Posterior cingulate gyrus (tissue), 11 donors: ENCODE results near the gene EIF6.

Experiments
- DNase-seq, 10 donors: peaks; one replicate each; pipeline versions ENCODE4 v3.0.0 to v3.0.0-alpha.2; 2020 to 2021; ENCODE audit warnings: mixed read lengths in 3 of 10
- intact Hi-C: fragments of 100-400 bp; cut with DNase I; formaldehyde crosslinking; loops from one replicate; pipeline ENCODE4 v1.15.1; 2023

The EIF6 gene

DNA sequence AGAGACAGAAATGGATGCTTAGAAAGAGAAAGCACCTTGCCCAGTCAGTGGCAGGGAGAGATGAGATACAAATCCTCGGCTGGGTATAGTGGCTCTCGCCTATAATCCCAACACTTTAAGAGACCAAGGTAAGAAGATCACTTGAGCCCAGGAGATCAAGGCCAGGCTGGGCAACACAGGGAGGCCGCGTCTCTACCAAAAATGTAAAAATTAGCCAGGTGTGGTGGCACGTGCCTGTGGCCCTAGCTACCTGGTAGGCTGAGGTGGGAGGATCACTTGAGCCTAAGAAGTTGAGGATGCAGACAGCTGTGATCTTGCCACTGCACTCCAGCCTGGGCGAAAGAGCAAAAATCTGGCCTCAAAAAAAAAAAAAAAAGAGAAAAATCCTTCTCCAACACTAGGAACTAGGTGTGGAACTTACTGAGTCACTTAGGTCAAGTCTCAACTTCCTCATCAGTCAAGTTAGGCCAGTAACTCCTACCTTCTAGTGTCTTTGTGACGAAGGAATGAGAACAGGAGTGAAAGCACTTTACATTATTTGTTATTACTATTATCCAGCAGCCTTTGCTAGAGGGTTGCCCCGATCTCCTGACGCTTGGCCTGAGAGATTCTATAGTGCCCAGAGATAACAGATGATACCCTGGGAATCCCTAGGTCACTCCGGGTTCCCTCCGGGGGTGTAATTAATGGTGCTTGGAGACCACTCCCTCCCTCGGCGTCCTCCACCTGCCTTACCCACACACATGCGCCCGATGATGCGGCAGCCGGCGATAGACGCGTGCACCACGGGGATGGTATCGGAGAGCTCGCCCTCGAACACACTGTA is 918 bp downstream of the EIF6 start:
- intact Hi-C loops: no loop called here
- DNase-seq: no peak

DNA sequence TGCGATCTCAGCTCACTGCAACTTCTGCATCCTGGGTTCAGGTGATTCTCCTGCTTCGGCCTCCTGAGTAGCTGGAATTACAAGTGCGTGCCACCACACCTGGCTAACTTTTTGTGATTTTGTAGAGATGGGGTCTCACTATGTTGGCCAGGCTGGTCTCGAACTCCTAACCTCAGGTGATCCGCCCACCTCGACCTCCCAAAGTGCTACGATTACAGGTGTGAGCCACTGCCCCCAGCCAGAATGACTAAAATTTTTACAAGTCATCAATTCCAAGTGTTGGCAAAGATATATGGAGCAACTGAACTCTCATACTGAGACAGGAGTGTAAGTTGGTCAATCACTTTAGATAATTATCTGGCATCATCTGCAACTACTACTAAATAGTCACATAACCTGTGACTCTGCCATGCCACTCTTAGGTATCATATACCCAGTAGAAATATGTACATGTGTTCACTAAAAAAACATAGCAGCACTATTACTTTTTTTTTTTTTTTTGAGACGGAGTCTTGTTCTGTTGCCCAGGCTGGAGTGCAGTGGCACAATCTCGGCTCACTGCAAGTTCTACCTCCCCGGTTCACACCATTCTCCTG is 3.0 kb downstream of the EIF6 start:
- intact Hi-C loops: no loop called here
- DNase-seq: peak in 1 of 10 donors; percentile 12

DNA sequence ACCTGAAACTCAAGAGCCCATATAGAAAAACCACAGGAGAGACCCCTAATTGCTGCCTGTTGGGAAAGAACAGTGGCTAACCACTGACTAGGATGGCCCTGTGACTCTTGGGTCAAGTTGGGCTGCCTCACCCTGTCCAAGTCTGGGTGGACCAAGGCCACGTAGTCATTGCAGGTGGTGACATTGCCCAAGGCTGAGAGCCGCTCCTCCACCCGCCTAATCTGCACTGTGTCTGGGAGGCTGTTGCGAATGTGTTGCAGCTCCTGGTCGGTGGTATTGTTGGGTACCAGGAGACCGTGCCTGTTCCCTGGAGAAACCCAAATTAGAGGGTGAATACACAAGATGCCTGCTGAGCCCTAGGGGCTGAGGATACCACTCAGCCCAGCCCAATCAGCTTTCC is 4.0 kb downstream of the EIF6 start:
- no peak for DNase-seq
- intact Hi-C loops: no loop called here

DNA sequence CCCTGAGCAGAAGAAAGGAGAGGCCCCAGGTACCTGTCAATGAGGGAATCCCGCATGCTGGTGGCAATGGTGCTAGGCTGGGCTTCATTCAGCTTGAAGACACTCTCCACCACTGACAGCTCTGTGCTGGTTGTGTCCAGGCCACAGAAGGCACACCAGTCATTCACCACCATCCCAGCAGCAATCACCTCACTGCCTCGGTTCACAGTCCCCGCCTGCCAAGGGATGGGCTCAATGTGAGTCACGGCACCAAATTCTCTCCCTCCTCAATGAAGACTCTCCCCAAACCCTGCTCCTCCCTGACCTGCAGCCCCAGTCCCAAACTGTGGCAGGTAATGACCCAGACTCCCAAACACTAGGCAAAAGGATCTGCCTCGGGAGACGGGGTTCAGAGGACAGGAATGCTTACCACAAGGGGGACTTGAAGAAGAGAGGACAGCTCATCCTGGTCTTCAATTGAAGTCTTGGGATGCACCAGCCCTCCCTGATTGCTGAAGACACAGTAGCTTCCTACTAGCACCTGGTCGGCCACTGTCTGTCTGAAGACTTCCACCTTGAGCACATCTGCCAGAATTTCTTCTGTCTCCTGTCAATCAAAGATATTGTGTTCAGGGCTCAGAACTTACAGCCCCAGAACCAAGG is 4.9 kb downstream of the EIF6 start:
- intact Hi-C loops: loop anchor here (5.0 to 10.0 kb wide), 2 partner anchors 132 to 445 kb away; partner anchors contain the start of gene EDEM2
- peak in 1 of 10 donors; percentile 7 for DNase-seq

DNA sequence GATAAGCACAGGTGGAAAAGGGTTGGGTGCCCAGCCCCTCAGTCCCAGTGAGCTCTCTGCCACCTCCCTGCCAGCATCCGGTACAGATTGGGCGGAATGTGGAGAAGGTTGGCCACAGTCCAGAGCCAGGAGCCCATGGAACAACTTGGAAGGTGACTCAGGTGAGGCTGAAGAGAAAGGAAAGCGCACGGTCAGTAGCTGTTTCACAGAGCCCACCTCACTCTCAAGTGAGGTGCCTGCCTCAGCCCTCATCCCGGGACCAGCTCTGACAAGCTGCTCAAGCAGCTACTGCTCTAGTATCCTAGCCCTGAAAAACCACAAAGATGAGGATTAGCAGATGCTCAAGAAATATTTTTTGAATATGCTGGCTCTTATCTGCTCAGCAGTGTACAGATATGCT is 5.5 kb downstream of the EIF6 start:
- intact Hi-C loops: loop anchor here (5.0 to 10.0 kb wide), 2 partner anchors 132 to 444 kb away; partner anchors contain the start of gene EDEM2
- no peak for DNase-seq

DNA sequence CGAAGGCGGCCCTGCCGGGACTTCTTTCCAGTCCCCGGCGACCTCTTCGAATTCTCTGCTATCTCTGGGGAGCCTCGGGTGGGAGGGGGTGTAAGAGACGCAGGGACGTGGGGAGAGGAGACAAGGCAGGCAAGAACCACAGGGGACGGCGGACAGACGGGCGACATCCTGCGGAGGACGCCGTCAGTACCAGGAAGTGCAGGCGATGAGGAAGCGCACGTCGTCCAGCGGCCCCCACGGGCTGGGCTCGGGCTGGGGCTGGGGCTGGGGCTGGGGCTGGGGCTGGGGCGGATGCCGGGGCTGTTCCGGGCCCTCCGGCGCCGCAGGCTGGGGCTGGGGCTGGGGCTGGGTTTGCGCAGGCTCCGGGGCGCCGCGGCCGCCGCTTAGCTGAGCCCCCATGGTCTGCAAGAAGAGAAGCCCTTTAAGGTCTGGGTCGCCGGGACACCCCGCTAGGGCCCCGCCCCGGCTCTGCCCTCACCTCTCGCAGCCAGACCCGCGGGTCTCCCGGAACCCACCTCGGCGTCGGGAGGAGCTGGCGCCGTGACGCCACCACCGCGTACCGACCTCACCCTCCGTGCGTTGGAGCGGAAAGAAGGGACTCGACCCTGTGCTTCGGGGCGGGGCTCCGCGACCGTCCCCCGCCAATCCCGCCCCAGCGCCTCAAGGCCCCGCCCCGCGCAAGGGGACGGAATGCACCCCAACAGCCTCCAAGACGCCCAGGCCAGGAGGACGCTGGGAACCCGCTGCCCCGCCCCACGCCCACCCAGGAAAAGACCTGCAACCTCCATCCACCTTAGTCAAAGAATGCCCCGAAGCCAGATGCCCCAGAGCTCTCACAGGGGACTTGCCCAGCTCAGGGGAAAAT is 6.8 kb downstream of the EIF6 start, which contains the start of gene MMP24OS:
TSS of gene MMP24OS (minus strand) at position 592 of the 865 bp plus-strand sequence. CDS start at position 399, 193 bp downstream.
- peak; percentile 67 to 98 (median 90) for DNase-seq
- intact Hi-C loops: loop anchor here (5.0 to 10.0 kb wide), 2 partner anchors 130 to 443 kb away; partner anchors contain the start of gene EDEM2

DNA sequence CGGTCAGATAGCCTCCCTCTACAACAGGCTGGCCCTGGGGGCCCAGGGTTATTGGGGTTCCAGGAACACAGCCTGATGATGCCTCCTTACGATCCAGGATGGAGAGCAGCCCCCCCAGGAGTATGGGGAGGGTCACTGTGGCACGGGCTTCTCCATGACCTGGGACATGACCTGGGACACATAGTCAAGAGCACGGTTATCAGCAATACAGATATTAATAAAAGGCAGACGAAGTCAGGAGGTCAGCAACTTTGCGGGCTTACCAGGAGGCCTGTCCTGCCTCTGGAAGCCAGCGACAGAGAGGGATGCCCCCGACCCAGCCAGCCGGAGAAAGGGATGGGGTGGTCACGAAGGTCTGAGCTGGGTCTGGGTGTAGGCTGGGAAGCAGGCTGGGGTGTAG is 7.4 kb downstream of the EIF6 start:
- DNase-seq: peak in 1 of 10 donors; percentile 43
- intact Hi-C loops: loop anchor here (5.0 to 10.0 kb wide), 2 partner anchors 130 to 442 kb away; partner anchors contain the start of gene EDEM2

DNA sequence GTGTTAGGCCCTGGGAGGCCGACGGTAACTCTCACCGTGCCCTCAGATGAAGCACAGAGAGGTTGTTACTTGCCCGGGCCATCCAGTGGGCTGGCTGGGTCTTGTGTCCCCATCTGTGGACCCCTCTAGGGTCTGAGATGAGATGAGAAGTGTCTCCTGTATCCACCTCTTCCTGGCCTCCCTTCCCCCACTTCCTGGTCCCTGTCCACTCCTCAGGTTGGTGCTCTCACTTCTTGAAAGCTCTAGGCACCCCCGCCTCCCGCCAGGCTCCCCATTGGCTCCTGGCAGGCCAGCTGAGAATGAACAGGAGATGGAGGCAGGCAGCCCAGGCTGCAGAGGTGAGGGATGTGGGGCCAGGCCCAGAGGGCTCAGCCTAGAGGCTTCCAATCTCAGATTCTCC is 8.2 kb downstream of the EIF6 start:
- intact Hi-C loops: loop anchor here (5.0 to 10.0 kb wide), 2 partner anchors 129 to 442 kb away; partner anchors contain the start of gene EDEM2
- DNase-seq: no peak

DNA sequence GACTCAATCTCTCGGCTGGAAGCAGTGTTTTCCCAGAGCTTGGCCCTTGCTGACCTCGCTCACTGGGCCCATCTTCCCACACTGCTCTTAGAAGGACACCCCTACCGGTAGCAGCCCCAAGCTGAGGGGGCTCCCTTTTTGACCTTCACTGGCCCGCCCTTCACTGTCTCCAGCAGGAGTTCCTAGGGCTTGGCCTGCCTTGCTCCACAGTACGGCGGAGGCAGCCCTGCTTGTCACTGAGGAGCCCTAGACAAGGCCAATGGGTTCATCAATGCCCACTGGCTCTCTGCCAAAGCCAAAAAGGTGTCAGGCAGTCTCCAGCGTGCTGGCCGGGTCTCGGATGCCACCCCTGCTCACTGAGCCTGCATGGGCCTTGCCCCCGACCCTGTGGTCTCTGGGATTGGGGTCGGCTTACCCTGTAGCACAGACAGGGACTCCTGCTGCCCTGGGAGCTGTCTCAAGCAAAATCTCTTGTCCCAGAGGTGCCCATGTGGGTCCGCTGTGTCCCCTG is 8.8 kb downstream of the EIF6 start:
- intact Hi-C loops: loop anchor here (5.0 to 10.0 kb wide), 2 partner anchors 128 to 441 kb away; partner anchors contain the start of gene EDEM2
- no peak for DNase-seq

DNA sequence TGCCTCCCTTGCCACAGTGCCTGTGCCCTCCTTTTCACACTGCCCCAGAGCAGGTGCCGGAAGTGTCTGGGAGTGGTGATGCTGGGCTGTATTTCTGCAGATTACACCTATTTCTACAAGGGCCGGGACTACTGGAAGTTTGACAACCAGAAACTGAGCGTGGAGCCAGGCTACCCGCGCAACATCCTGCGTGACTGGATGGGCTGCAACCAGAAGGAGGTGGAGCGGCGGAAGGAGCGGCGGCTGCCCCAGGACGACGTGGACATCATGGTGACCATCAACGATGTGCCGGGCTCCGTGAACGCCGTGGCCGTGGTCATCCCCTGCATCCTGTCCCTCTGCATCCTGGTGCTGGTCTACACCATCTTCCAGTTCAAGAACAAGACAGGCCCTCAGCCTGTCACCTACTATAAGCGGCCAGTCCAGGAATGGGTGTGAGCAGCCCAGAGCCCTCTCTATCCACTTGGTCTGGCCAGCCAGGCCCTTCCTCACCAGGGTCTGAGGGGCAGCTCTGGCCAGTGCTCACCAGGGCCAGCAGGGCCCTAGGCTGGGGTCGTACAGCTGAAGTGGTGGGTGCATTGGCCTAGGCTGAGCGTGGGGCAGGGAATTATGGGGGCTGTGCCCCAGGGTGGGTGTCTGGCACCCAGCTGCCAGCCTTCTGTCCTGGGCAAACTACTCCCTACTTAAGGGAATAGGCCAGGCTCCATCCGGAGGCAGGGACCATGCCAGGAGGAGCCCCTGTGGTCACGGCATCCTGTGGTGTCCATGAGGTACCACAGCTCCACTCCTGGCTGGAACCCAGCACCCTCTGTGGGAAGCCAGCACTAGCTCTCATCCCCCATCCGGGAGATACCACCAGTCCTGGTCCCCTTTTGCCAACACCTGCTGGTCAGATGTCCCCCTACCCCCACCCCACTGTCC is 10.1 kb downstream of the EIF6 start:
- no peak for DNase-seq
- intact Hi-C loops: loop anchor here (5.0 to 10.0 kb wide), 2 partner anchors 127 to 440 kb away; partner anchors contain the start of gene EDEM2

DNA sequence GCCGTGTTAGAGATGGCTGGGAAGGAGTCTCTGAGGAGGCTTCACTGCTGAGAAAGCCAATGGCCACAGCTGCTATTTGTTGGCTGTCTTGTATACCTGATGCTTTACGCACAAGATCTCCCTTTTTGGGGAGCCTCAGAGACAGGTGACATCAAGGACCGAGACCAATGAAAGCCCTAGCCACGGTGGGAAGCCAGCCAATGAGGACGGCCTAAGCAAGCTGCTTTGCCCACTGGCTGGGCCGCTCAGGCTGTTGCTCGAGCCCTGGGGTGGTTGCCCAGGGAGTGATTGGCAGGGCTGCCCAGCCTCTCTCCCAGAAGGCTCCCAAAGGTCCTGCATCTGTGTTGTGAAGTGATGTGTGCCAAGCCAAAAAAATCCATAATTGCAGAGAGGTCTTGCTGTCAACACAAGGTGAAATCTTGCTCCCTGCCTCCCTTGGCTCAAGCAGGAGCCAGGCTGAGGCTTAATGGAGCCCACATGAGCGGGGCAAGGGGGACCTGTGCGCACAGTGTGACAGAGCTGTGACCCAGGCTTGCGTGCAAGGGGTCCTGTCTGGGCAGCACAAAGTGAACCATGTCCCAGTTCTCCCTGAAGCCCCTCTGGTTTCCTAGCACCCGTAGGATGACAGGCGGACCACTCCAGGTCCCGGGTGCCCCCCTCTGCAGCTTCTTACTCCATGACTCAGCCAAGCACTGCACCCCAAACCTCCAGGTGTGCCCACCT is 11.0 kb downstream of the EIF6 start:
- DNase-seq: peak in 9 of 10 donors; percentile 29 to 96 (median 76)
- intact Hi-C loops: loop anchor here (10.0 kb wide), 1 partner anchor 439 kb away; no protein-coding TSS in a partner anchor

DNA sequence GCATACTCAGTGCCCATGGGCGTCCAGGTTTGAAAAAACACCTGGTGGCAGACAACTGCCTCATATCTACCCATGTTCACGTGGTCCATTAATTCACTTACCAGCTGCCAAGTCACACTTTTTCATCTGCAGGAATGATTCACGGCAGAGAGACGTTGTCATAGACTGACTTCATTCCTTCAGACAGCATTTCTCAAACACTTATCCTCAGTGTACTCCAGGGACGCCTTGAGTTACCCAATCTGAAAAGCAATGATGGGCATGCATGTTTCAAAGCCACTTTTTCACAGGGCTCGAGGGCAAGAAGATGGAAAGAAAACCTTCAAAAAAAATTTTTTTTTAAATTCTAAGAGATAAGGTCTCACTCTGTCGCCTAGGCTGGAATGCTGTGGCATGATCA is 12.7 kb downstream of the EIF6 start:
- intact Hi-C loops: loop anchor here (10.0 kb wide), 1 partner anchor 437 kb away; no protein-coding TSS in a partner anchor
- DNase-seq: no peak

DNA sequence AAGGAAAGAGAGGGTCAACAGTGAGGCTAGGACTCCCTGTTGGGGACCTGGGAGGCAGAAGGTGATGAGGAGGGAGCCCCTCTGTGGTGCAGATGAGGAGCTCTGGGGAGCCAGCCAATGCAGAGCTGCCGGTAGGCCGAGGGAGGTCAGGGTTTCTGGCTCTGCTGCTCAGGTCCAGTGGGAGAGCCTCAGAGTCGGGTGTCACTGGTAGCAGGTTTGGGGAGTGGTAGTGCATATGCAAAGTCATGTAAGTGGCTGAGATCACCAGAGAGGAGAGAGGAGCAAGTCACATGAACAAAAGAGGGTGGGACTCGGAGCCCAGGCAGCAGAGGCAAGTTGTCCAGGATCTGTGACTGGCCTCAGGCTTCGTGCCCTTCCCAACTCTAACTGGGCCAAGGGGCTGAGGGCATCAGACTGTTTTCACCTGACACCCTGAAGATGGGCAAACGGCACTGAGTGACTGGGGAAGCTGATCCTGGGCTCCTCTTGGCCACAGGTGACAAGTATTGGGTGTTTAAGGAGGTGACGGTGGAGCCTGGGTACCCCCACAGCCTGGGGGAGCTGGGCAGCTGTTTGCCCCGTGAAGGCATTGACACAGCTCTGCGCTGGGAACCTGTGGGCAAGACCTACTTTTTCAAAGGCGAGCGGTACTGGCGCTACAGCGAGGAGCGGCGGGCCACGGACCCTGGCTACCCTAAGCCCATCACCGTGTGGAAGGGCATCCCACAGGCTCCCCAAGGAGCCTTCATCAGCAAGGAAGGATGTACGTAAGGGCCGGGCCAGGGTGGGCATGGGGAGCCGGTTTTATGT is 13.3 kb downstream of the EIF6 start:
- peak in 1 of 10 donors; percentile 80 for DNase-seq
- intact Hi-C loops: loop anchor here (10.0 kb wide), 1 partner anchor 436 kb away; no protein-coding TSS in a partner anchor

DNA sequence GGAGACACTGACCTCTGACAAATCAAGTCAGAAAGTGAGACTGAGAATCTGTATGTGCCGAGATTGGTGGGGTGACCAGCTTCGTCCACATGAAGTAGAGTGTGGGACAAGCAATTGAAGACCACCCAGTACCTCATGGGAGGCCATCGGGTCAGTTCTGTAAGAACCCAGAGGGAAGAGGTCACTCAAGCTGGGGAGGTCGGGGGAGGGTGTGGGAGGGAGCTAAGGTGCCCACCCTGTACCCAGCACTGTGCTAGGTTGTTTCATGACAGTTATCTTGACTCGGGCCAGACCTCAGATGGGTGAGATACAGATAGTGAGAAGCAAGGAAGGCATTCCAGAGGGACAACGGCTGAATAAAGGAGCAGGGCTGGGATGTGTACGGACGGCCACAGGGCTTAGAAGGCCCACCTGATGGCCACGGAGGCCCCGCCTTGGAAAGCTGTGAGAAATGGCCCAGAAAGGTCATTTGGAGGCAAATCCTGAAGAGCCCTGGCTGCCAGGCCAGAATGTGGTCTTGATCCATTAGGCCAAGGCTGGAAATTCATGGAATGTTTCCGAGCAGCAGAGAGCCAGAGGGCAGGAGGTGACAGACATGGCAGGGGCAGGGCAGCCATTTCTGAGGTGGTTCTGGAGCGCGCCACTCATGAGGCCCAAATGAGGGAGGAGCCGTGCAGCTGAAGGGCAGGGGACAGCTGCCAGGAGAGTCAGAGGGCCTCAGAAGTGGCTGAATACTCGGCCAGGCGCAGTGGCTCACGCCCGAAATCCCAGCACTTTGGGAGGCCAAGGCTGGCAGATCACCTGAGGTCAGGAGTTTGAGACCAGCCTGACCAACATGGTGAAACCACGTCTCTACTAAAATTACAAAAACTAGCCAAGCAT is 14.3 kb downstream of the EIF6 start:
- peak in 1 of 10 donors; percentile 42 for DNase-seq
- intact Hi-C loops: loop anchor here (10.0 kb wide), 1 partner anchor 435 kb away; no protein-coding TSS in a partner anchor

DNA sequence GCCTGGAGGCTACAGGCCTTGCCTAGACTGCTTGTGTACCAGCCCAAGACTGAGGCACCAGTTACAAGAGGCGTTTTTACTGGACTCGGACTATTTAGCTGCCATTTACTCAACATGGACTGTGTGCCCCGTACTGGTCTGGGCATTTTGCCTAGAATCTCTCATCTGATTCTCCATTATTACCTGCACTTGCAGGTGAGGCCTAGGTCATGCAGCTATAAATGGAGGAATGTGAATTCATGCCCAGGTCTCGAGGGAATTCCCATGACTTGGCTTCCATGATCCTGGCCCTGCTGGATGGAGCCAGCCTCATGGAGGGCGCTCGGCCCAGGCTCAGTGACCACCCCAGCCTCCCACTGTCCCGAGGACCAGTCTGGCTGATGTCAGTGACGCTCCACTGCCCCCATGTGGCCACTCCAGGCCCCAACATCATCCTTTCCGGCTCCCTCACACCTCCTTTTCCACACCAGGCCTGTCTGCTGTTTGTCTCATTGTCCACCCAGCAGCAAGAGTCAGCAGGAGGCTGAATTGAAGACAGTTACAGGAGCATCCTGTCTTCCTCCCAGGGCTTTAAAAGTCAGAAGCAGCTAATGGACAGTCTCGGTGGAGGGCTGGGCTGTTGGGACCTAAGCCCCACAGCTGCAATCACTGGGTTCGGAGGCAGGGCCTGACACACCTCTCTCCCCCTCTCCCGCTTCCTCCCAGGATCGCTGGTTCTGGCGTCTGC is 15.4 kb downstream of the EIF6 start:
- peak in 9 of 10 donors; percentile 56 to 94 (median 71) for DNase-seq
- intact Hi-C loops: no loop called here
